ENCODE data around the gene PICK1. TPM values are rescaled to one million over a fixed set of nuclear protein-coding genes. Genes with fewer than 3 reads are reported as not detected.

PICK1 gene
- total and polyA plus RNA-seq, 8 donors: 12.5 to 55.0 (median 23.3) TPM

DNA sequence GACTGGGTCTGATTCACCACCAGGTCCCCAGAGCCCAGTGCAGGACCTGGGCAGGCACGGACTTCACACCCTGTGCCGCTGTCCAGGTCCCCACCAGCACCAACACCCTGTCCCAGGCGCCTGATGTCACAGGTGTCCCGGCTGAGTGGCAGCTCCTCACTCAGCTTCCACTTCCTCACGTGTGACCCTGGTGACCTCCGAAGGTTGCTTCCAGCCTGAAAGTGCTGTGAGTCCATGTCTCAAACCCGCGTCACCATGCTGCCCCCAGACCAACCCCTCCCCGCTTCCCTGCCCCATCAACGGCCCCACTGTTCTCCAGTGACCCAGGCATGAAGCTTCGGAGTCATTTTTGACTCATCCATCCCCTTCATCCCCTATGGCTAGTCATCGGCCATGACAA, 25.7 kb upstream of the PICK1 start:
- ATAC-seq (no peak), DNase-seq (peak in 1 of 6 donors; percentile 18), FAIRE-seq (no peak)
- 80 to 88% methylated on average over 12 of the region's 12 CpGs for WGBS, 2 donors
- Histone ChIP-seq H3K36me3 (no peaks in the 10 kb centered on the region), H3K27me3 (no peaks in the 10 kb centered on the region), H3K9me3 (no peaks in the 10 kb centered on the region), H3K4me1 (no peaks in the 10 kb centered on the region), H3K4me3 (no peak overlapping the region), H3K27ac (no peak overlapping the region)
- intact Hi-C loops (cut with DNase I): no loop called here
- TF ChIP-seq CTCF (IDR thresholded peaks at IDR 0.05): no peak

DNA sequence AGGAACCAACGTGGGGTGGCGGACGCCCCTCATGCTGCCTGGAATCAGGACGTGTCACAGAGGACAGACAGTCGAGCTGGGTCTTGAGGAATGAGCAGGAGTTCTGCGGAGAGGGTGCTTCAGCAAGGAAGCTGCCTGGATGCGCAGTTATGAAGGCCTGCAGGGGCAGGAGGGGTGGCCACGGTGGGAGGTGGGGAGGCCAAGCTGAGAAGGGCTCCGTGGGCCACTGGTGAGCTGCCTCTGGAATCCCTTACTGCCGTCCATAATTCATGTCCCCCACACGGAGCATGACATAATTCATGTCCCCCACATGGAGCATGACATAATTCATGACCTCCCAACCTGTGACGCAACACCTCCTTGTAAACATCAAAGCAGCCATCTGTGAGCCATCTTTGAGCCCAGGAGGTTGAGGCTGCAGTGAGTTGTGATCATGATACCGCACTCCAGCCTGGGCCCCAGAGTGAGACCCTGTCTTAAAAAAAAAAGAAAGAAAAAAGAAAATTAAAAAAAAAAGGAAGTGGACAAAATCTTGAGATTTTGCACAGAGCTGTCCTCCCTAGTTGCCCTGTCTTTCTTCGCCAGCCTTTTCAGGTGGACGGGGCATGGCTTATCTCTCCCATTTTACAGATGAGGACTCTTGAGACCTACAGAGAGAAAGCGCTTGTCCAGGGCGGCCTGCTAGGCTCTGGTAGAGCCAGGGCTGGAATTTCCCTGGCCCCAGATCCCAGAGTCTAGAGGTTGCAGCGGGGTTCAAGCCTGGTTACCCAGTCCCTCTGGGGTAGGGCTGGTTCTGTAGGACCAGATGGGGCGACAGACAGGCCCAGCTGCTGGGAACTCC, 24.3 kb upstream of the PICK1 start:
- WGBS, 2 donors: 75 to 77% methylated on average over 19 of the region's 19 CpGs
- Histone ChIP-seq H3K4me1 (no peaks in the 10 kb centered on the region), H3K4me3 (no peak overlapping the region), H3K27ac (no peak overlapping the region), H3K9me3 (no peaks in the 10 kb centered on the region), H3K36me3 (no peaks in the 10 kb centered on the region), H3K27me3 (no peaks in the 10 kb centered on the region)
- no peak for ATAC-seq
- intact Hi-C loops (cut with DNase I): no loop called here
- DNase-seq: peak in 1 of 6 donors; percentile 11
- FAIRE-seq: no peak
- TF ChIP-seq CTCF (IDR thresholded peaks at IDR 0.05): no peak

GRCh38 chr22:38033522-38034277, 23.5 kb upstream of the PICK1 start:
- ATAC-seq (no peak), DNase-seq (peak in 1 of 6 donors; percentile 11)

DNA sequence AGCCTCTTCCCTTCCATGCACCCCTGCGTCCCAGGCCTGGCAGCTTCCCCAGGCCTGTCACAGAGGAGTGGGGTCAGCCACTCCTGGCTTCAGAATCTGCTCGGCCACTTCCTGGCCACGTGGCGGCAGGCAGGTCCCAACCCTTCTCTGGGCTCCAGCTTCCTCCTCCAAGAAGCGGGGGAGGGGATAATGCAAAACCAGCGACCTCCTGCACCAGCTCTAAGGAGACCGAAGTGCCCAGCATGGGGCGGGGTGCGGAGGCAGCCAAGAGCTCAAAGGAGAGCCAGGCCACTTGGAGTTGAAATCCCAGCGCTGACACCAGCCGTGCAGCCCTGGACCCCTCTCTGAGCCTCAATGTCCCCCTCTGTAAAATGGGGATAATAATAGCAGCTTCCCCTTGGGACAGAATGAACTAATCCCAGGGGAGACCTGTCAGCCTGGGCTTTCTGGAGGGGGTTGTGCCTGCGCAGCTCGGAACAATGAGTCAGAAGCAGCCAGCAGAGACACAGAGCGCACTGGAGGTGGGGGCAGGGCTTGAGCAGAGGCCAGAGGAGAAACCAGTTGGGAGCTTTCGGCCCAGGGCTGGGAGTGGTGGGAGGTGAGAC, 22.8 kb upstream of the PICK1 start:
- FAIRE-seq: no peak
- no peak for TF ChIP-seq CTCF (IDR thresholded peaks at IDR 0.05)
- H3K27me3 ChIP-seq: no peaks in the 10 kb centered on the region
- no peaks in the 10 kb centered on the region for H3K9me3 ChIP-seq
- intact Hi-C loops (cut with DNase I): no loop called here
- H3K27ac ChIP-seq: peak overlapping the region in 2 of 4 donors; percentile 41 to 53
- no peaks in the 10 kb centered on the region for H3K4me1 ChIP-seq
- H3K36me3 ChIP-seq: no peaks in the 10 kb centered on the region
- DNase-seq: peak in 4 of 6 donors; percentile 37 to 63 (median 52)
- ATAC-seq: peak; percentile 71 to 85 (median 81)
- WGBS, 2 donors: 62 to 68% methylated on average over 14 to 15 of the region's 15 CpGs
- no peak overlapping the region for H3K4me3 ChIP-seq

More at GRCh38 chr22:38033522-38034277, 23.5 kb upstream of the PICK1 start:
- Histone ChIP-seq H3K9me3 (no peaks in the 10 kb centered on the region), H3K36me3 (no peaks in the 10 kb centered on the region), H3K4me1 (no peaks in the 10 kb centered on the region), H3K27ac (peak overlapping the region in 2 of 4 donors; percentile 41 to 53), H3K27me3 (no peaks in the 10 kb centered on the region), H3K4me3 (no peak overlapping the region)
- TF ChIP-seq CTCF (IDR thresholded peaks at IDR 0.05): no peak
- no peak for FAIRE-seq
- WGBS, 2 donors: 79 to 80% methylated on average over 24 to 27 of the region's 27 CpGs
- intact Hi-C loops (cut with DNase I): no loop called here
